K562 (cell line): Measurements from ENCODE around the gene CSDE1. TPM values are rescaled to one million over a fixed set of nuclear protein-coding genes. Genes with fewer than 3 reads are reported as not detected.

Experiments used
- BACH1 ChIP-seq: fragments of 200-800 bp; sonication (Bioruptor generic); IDR thresholded peaks from 2 replicates; pipeline ENCODE4 v1.6.1; 2016; ENCODE audit warnings: missing genetic modification characterization, missing compliant biosample characterization
- CEBPG ChIP-seq, 3 experiments: fragments of 200-800 bp in 1 of 3; sonication (Bioruptor generic) in 1 of 3; sonication (generic) in 1 of 3; formaldehyde crosslinking in 1 of 3; IDR thresholded peaks in 2 of 3; conservative IDR thresholded peaks in 1 of 3; 2 replicates each; pipeline versions ENCODE4 v1.6.1 to v1.8.0; 2016 to 2022; ENCODE audit warnings: missing compliant biosample characterization in 2 of 3, missing genetic modification characterization in 2 of 3, mild to moderate bottlenecking in 1 of 3, missing genetic modification reagents in 1 of 3
- HCFC1 ChIP-seq: IDR thresholded peaks from 2 replicates; pipeline ENCODE4 v1.6.1; 2012; ENCODE audit warnings: low read depth, low read length, improper control_type of control experiment
- ILK ChIP-seq: fragments of 450-650 bp; IDR thresholded peaks from 2 replicates; pipeline ENCODE4 v1.6.1; 2016; ENCODE audit warnings: missing genetic modification characterization, low read depth, mild to moderate bottlenecking, missing compliant biosample characterization, moderate library complexity, borderline replicate concordance
- KAT7 ChIP-seq: sonication (generic); formaldehyde crosslinking; IDR thresholded peaks from 2 replicates; pipeline ENCODE4 v1.8.0; 2022; ENCODE audit warnings: missing genetic modification reagents, mild to moderate bottlenecking, borderline replicate concordance
- KLF13 ChIP-seq: fragments of 450-650 bp; IDR thresholded peaks from 2 replicates; pipeline ENCODE4 v1.6.1; 2016; ENCODE audit warnings: missing genetic modification characterization, low read depth, mild to moderate bottlenecking, missing compliant biosample characterization, moderate library complexity, borderline replicate concordance
- RNF2 ChIP-seq: sonication (generic); IDR thresholded peaks from 2 replicates; pipeline ENCODE4 v1.6.1; 2016
- SIN3B ChIP-seq: fragments of 450-650 bp; IDR thresholded peaks from 2 replicates; pipeline ENCODE4 v1.6.1; 2017; ENCODE audit warnings: low read depth, mild to moderate bottlenecking, moderate library complexity
- SMAD2 ChIP-seq: fragments of 150-350 bp; IDR thresholded peaks from 2 replicates; pipeline ENCODE4 v1.6.1; 2014; ENCODE audit warnings: low read depth, mild to moderate bottlenecking, low read length
- SNIP1 ChIP-seq: fragments of 450-650 bp; IDR thresholded peaks from 2 replicates; pipeline ENCODE4 v1.7.1; 2017; ENCODE audit warnings: low read depth, mild to moderate bottlenecking
- TARDBP ChIP-seq: fragments of 450-650 bp; IDR thresholded peaks from 2 replicates; pipeline ENCODE4 v1.6.1; 2016
- TBP ChIP-seq: optimal IDR thresholded peaks from 2 replicates; pipeline ENCODE3; 2011; ENCODE audit warnings: low read depth, low read length, improper control_type of control experiment
- ZBTB11 ChIP-seq, 3 experiments: fragments of 200-800 bp in 1 of 3; fragments of 250-450 bp in 1 of 3; fragments of 450-650 bp in 1 of 3; sonication (Bioruptor Pico) in 1 of 3; sonication (Bioruptor generic) in 1 of 3; formaldehyde crosslinking in 1 of 3; IDR thresholded peaks; 2 replicates each; pipeline versions ENCODE4 v1.6.1 to v1.8.0; 2016 to 2022; ENCODE audit warnings: mild to moderate bottlenecking in 2 of 3, missing genetic modification characterization in 2 of 3, missing compliant biosample characterization in 1 of 3, moderate library complexity in 1 of 3
- polyA plus RNA-seq, 8 experiments: library from polyadenylated mRNA; depleted of rRNA in 4 of 8; stranded (reverse) in 5 of 8; unstranded in 3 of 8; fragments of >200 nt; fragmentation: Nextera tagmentation in 2 of 8; fragmentation: Illumina TruSeq in 1 of 8; extraction: Ambion mirVana in 2 of 8; extraction: Trizol in 1 of 8; gene quantifications; 2 replicates each; pipeline versions ENCODE4 v1.2.1 to v1.2.3, GENCODE V29; 2011 to 2014; ENCODE audit warnings: inconsistent platforms in 1 of 8, missing spikeins in 1 of 8
- total RNA-seq, 7 experiments: library from RNA; depleted of rRNA in 6 of 7; stranded (reverse); fragments of >200 nt in 6 of 7; fragmentation: Illumina TruSeq in 2 of 7; extraction: Trizol in 2 of 7; gene quantifications; 2 replicates each; pipeline versions ENCODE4 v1.2.1 to v1.2.3, GENCODE V29; 2011 to 2021; ENCODE audit warnings: low replicate concordance in 1 of 7
- TF ChIP-seq, protein P1 (sequence below): sonication (generic); formaldehyde crosslinking; IDR thresholded peaks from 2 replicates; pipeline ENCODE4 v1.8.0; 2022; ENCODE audit warnings: mild to moderate bottlenecking, missing genetic modification reagents, borderline replicate concordance
- TF ChIP-seq, protein P2 (sequence below): fragments of 200-800 bp; sonication (Bioruptor generic); IDR thresholded peaks from 2 replicates; pipeline ENCODE4 v1.6.1; 2017; ENCODE audit warnings: missing genetic modification characterization, missing compliant biosample characterization

CSDE1 gene
- total and polyA plus RNA-seq, 9 of the 15 experiments (the other 6 are each of a cell fraction or from before 2014, with no cell fraction given), result 174 to 538 (median 403) TPM

GRCh38 chr1:114756949-114757454 is 782 bp downstream of the CSDE1 start (continued):
- TF ChIP-seq, protein P1, sequence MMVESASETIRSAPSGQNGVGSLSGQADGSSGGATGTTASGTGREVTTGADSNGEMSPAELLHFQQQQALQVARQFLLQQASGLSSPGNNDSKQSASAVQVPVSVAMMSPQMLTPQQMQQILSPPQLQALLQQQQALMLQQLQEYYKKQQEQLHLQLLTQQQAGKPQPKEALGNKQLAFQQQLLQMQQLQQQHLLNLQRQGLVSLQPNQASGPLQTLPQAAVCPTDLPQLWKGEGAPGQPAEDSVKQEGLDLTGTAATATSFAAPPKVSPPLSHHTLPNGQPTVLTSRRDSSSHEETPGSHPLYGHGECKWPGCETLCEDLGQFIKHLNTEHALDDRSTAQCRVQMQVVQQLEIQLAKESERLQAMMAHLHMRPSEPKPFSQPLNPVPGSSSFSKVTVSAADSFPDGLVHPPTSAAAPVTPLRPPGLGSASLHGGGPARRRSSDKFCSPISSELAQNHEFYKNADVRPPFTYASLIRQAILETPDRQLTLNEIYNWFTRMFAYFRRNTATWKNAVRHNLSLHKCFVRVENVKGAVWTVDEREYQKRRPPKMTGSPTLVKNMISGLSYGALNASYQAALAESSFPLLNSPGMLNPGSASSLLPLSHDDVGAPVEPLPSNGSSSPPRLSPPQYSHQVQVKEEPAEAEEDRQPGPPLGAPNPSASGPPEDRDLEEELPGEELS (CRISPR knock-in tag), result no peak
- TF ChIP-seq HCFC1, result no peak
- TF ChIP-seq, protein P2, sequence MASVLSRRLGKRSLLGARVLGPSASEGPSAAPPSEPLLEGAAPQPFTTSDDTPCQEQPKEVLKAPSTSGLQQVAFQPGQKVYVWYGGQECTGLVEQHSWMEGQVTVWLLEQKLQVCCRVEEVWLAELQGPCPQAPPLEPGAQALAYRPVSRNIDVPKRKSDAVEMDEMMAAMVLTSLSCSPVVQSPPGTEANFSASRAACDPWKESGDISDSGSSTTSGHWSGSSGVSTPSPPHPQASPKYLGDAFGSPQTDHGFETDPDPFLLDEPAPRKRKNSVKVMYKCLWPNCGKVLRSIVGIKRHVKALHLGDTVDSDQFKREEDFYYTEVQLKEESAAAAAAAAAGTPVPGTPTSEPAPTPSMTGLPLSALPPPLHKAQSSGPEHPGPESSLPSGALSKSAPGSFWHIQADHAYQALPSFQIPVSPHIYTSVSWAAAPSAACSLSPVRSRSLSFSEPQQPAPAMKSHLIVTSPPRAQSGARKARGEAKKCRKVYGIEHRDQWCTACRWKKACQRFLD (CRISPR knock-in tag), result 0 out of 2 replicates have a peak, but pooled peaks have one; percentile 6
- 0 out of 2 replicates have a peak, but pooled peaks have one; percentile 40 for TF ChIP-seq KLF13 (tag)
- TF ChIP-seq ZBTB11 (CRISPR knock-in tag; IDR thresholded peaks at IDR 0.05), result peak in 1 of 3 experiments; percentile 10; a peak in 1 of 6 replicates
- peak; percentile 83; the same call in 1 of the 2 replicates for TF ChIP-seq CEBPG (CRISPR knock-in tag; IDR thresholded peaks at IDR 0.05)
- peak; percentile 74 to 88 for TF ChIP-seq CEBPG (tag; conservative IDR thresholded peaks at IDR 0.05 in 1 of 2, IDR thresholded peaks at IDR 0.05 in 1 of 2)
- no peak for TF ChIP-seq SMAD2
- no peak for TF ChIP-seq TBP
- TF ChIP-seq RNF2, result no peak
- no peak for TF ChIP-seq SNIP1
- TF ChIP-seq BACH1 (tag), result peak; percentile 27; the same call in 1 of the 2 replicates
- no peak for TF ChIP-seq ILK (tag)
- peak; percentile 4; the same call in 1 of the 2 replicates for TF ChIP-seq SIN3B
- TF ChIP-seq KAT7 (CRISPR knock-in tag), result no peak
- 0 out of 2 replicates have a peak, but pooled peaks have one; percentile 48 for TF ChIP-seq TARDBP
